Stimulated activated CD8-positive, alpha-beta memory T cell treated with anti-CD3 and anti-CD28 coated beads, Interleukin-4, amount 100 ng/mL, for 4 hours (primary cell): Measurements from ENCODE around the gene KMT2C.
"Not testable (repeated sequence)": the region's sequence is repeated elsewhere in the genome, so short reads cannot be mapped to it uniquely, and the experiment has no call there.

Experiments
- DNase-seq, 2 donors: peaks; one replicate each; pipeline ENCODE4 v3.0.0-alpha.2; 2020; ENCODE audit warnings: low read depth in 2 of 2, low spot score in 1 of 2

KMT2C gene

GRCh38 chr7:152435384-152436110 lies at the start of gene KMT2C:
Gene KMT2C, minus strand, starts transcription at chr7:152436003. Its CDS starts 217 bp downstream, at chr7:152435786.
- peak in 1 of 2 donors; percentile 7 for DNase-seq

DNA sequence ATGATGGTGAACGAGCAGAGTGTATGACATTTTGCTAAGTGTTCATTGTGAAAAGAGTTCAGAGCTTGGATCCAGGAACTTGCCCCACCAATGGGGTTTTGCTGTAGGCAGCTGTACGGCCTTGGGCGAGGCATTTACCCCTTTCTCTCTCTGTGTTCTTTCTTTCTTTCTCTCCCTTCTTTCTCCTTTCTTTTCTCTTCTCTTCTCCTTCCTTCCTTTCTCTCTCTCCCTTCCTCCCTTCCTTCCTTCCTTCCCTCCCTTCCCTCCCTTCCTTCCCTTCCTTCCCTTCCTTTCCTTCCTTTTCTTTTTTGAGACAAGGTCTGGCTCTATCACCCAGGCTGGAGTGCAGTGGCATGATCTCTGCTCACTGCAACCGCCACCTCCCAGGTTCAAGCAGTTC lies 45.3 kb upstream of the KMT2C start:
- DNase-seq: no peak

DNA sequence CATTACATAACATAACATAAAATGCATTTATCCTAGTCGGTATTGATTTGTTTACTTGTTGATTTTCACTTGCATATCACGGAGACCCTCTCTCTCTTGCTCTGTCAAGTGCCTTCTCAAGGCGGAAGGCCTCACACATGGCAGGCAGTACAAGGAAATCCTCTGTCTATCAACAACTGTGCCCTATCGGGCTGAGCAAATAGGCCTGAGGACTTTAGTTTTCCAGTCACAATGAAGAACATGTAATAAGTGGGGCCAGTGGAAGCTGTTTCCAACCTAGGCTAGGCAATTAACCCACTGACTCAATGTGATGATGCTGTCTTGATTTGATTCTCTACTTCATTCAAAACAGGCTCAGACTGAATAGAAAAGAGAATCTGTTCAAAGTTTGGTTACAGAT lies 44.9 kb upstream of the KMT2C start:
- DNase-seq: no peak

DNA sequence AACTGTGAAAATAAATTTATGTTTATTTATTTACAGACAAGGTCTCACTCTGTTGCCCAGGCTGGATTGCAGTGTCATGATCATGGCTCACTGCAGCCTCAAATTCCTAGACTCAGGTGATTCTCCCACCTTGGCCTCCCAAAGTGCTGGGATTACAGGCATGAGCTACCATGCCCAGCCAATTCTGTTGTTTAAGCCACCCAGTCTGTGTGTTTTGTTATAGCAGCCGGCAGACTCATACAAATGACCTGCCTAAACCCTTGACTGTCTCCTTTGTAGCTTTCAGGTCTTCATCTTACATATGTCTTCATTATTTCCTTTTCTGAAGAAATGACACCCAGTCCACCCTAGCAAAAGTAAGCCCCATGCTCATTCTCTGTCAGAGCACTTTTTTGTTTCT lies 43.8 kb upstream of the KMT2C start:
- no peak for DNase-seq

- no peak for DNase-seq
Measured at GRCh38 chr7:152478140-152478539, 42.3 kb upstream of the KMT2C start.

GRCh38 chr7:152477079-152477478 lies 41.3 kb upstream of the KMT2C start:
- no peak for DNase-seq

DNA sequence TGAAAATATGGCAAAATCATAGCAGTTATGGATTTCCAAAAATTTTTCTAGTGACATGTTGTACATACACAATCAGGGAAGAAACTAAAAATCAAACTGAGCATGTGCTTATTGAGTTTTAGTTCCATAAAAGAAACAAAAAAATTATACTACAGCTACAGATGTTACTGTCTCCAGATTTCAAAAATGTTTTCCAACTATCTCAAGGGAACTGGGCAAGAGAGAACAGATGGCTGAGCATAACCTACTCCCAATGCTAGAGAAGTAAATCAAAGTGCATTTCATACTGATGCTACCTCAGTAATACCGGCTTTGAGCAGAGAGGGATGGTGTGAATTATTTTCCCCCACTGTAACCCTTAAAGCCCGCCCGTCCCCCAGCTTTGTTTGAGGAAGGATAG lies 40.7 kb upstream of the KMT2C start:
- no peak for DNase-seq

DNA sequence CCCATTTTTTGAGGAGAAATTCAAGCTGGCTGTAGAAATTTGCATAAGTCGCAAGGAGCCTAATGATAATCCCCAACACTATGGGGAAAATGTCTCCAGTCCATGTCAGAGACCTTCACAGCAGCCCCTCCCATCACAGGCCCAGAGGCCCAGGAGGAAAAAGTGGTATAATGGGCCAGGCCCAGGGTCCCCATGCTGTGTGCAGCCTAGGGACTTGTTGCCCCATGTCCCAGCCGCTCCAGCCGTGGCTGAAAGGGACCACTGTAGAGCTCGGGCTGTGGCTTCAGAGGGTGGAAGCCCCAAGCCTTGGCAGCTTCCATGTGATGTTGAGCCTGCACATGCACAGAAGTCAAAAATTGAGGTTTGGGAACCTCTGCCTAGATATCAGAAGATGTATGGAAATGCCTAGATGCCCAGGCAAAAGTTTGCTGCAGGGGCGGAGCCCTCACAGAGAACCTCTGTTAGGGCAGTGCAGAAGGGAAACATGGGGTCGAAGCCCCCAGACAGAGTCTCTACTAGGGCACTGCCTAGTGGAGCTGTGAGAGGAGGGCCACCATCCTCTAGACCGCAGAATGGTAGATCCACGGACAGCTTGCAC lies 35.3 kb upstream of the KMT2C start:
- not testable (repeated sequence) for DNase-seq

GRCh38 chr7:152470251-152471022 lies 34.6 kb upstream of the KMT2C start:
- not testable (repeated sequence) for DNase-seq

- not testable (repeated sequence) for DNase-seq
Measured at GRCh38 chr7:152469576-152469975, 33.8 kb upstream of the KMT2C start.

GRCh38 chr7:152467225-152467624 lies 31.4 kb upstream of the KMT2C start:
- no peak for DNase-seq

- DNase-seq: no peak
Measured at GRCh38 chr7:152465119-152465387, 29.2 kb upstream of the KMT2C start.

GRCh38 chr7:152464312-152465118 lies 28.7 kb upstream of the KMT2C start:
- peak; percentile 22 to 43 for DNase-seq

- DNase-seq: peak; percentile 100
Measured at GRCh38 chr7:152463709-152464311, 28.0 kb upstream of the KMT2C start.

DNA sequence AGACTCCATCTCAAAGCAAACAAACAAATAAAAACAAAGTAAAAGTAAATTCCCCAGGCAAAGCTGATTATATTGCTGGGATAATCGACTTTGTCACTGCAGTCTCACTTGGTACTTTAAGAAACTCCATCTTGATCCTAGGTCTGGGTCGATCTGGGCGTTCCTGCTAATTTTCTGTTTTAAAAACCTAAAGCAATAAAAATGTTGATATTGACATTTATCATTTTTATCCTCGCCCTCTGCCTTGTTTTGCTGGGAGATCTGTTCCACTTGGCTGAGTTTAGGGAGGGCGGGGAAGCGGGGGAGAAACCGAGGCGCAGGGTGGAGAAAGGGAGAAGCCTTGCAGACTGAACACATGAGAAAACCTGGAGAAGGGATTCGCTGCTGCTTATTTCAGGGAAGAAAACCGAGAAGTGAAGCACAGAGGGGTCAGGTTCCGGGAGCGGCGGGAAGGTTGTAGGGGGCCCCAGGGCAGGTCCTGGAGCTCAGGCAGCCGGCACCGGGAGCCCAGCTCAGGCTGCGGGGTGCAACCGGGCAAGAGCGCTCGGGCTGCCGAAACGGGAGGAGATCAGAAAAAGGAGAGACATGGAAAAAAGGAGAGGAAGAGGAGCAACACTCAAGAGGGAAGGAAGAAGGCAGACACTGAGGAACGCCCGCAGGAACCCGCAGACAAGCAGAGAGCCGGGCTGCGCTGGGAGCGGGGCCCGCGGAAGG lies 27.3 kb upstream of the KMT2C start:
- DNase-seq: no peak

DNA sequence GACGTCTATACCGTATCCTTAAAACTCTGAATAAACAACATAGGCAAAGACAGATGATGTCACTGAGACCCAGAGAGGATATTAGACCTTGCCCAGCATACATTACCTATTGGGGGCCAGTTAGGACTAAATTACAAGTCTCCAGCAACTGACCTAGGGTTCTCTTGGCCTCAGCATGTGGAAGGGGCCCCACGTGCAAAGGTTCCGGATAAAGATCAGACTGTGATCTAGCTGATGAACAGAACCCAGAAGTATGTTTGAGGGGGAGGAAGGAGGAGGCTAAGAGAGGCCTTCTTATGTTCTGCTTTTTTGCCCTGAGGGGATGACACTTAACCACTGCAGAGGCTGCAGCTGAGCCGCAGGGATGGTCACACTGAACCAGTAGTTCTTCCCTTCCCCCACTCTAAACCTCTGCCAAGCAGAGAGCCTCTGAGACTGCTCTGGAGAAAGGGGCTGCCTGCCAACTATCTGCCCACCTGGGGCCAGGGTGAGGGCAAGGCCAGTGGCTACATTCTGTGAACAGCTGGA lies 24.0 kb upstream of the KMT2C start:
- DNase-seq: no peak

DNA sequence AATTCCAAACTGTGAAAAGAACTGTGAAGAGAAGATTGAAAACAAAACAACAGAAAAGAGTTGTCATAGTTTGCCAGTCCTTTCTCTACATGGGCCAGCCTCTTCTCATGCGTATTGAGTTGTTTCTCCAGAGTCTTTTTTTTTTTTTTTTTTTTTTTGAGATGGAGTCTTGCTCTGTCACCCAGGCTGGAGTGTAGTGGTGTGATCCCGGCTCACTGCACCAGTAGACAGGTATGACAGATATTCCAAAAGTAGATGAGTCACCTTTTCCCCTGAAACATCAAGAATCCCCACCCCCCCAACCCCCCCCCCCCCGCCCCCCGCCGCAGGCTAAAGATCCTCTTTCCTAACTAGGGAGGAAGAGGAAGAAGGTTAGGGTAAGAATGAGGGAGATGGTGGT lies 15.6 kb upstream of the KMT2C start:
- no peak for DNase-seq

GRCh38 chr7:152445386-152446008 lies 9.7 kb upstream of the KMT2C start:
- not testable (repeated sequence) for DNase-seq

DNA sequence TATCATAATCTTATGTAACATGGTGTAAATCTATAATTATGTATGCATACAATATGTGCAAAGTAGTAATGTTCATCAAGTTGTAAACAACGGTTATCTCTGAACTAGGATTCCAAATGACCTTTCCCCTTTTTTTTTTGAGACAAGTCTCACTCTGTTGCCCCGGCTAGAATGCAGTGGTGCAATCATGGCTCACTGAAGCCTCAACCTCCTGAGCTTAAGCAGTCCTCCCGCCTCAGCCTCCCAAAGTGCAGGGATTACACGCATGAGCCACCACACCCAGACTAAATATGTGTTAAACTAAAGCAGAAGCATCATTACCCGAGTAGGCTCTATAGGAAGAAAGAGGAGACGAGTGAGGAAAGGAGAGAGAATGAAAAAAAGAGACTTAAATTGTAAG lies 7.8 kb upstream of the KMT2C start:
- no peak for DNase-seq

GRCh38 chr7:152442330-152442835 lies 6.6 kb upstream of the KMT2C start:
- no peak for DNase-seq
